Measurements from ENCODE around the gene GPLD1. TPM values are rescaled to one million over a fixed set of nuclear protein-coding genes. Genes with fewer than 3 reads are reported as not detected.

GPLD1 gene
- total and polyA plus RNA-seq, 9 of the 15 experiments (the other 6 are each of a cell fraction or from before 2014, with no cell fraction given): 0.11 to 1.3 (median 0.82) TPM

DNA sequence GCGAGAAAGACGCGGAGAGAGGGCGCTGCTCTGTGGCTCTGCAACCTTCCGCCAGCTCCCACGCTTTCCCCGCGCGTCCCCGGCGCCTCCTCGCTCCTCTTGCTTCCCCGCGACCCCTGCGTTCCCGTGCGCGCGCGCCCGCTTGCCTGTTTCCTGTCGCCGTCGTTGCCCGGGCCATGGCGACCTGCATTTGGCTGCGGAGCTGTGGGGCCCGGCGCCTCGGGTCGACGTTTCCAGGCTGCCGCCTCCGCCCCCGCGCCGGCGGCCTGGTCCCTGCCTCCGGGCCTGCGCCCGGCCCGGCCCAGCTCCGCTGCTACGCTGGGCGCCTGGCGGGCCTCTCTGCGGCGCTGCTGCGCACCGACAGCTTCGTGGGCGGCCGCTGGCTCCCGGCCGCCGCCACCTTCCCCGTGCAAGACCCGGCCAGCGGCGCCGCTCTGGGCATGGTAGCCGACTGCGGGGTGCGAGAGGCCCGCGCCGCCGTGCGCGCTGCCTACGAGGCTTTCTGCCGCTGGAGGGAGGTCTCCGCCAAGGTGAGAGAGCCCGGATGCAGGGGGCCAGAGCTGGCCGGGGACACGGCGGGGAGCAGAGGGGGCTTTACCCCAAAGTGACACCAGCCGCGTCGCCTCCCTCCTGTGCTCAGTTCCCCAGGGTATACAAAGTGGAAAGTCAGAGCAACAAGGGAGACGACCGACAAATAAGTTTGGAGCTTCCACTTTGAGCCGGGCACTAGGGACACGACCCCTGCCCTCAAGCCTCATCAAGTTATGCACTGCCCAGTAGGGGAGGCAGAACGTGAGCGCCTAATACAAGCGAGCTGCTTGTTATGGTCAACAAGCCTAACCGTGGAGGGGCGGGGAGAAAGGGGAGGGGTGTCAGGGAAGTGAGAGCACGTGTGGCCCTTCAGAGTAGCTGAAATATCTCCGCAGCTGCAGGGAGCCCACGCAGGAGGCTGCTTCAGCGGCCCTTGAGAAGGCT lies 5.7 kb upstream of the GPLD1 start, which contains the start of gene ALDH5A1 (continued):
- TF ChIP-seq ETV6 (IDR thresholded peaks at IDR 0.05; ENCODE audit: borderline replicate concordance in 1 of 2, low read depth in 2 of 2, low read length in 1 of 2): peak; percentile 43 to 50; a peak in 2 of 4 replicates
- TF ChIP-seq ETV6 (CRISPR knock-in tag; IDR thresholded peaks at IDR 0.05; ENCODE audit: borderline replicate concordance): no peak
- TF ChIP-seq, protein P1, sequence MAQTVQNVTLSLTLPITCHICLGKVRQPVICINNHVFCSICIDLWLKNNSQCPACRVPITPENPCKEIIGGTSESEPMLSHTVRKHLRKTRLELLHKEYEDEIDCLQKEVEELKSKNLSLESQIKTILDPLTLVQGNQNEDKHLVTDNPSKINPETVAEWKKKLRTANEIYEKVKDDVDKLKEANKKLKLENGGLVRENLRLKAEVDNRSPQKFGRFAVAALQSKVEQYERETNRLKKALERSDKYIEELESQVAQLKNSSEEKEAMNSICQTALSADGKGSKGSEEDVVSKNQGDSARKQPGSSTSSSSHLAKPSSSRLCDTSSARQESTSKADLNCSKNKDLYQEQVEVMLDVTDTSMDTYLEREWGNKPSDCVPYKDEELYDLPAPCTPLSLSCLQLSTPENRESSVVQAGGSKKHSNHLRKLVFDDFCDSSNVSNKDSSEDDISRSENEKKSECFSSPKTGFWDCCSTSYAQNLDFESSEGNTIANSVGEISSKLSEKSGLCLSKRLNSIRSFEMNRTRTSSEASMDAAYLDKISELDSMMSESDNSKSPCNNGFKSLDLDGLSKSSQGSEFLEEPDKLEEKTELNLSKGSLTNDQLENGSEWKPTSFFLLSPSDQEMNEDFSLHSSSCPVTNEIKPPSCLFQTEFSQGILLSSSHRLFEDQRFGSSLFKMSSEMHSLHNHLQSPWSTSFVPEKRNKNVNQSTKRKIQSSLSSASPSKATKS (CRISPR knock-in tag; IDR thresholded peaks at IDR 0.05): no peak
- TF ChIP-seq, protein P2, sequence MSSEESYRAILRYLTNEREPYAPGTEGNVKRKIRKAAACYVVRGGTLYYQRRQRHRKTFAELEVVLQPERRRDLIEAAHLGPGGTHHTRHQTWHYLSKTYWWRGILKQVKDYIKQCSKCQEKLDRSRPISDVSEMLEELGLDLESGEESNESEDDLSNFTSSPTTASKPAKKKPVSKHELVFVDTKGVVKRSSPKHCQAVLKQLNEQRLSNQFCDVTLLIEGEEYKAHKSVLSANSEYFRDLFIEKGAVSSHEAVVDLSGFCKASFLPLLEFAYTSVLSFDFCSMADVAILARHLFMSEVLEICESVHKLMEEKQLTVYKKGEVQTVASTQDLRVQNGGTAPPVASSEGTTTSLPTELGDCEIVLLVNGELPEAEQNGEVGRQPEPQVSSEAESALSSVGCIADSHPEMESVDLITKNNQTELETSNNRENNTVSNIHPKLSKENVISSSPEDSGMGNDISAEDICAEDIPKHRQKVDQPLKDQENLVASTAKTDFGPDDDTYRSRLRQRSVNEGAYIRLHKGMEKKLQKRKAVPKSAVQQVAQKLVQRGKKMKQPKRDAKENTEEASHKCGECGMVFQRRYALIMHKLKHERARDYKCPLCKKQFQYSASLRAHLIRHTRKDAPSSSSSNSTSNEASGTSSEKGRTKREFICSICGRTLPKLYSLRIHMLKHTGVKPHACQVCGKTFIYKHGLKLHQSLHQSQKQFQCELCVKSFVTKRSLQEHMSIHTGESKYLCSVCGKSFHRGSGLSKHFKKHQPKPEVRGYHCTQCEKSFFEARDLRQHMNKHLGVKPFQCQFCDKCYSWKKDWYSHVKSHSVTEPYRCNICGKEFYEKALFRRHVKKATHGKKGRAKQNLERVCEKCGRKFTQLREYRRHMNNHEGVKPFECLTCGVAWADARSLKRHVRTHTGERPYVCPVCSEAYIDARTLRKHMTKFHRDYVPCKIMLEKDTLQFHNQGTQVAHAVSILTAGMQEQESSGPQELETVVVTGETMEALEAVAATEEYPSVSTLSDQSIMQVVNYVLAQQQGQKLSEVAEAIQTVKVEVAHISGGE (CRISPR knock-in tag; IDR thresholded peaks at IDR 0.05): peak in 1 of 3 experiments; percentile 58; a peak in 2 of 6 replicates
- TF ChIP-seq HCFC1 (IDR thresholded peaks at IDR 0.05; ENCODE audit: low read depth, low read length): 0 out of 2 replicates have a peak, but pooled peaks have one; percentile 37
- TF ChIP-seq HDAC1 (IDR thresholded peaks at IDR 0.05): peak in 1 of 2 experiments; percentile 40; a peak in 1 of 4 replicates
- TF ChIP-seq ZNF239 (CRISPR knock-in tag; IDR thresholded peaks at IDR 0.05): no peak
- no peak for TF ChIP-seq ZBTB43 (CRISPR knock-in tag; IDR thresholded peaks at IDR 0.05)
- TF ChIP-seq TCF3 (CRISPR knock-in tag; IDR thresholded peaks at IDR 0.05): no peak
- no peak for TF ChIP-seq NELFE (IDR thresholded peaks at IDR 0.05; ENCODE audit: insufficient read depth, insufficient read length)
- TF ChIP-seq POLR2A (conservative IDR thresholded peaks at IDR 0.05): peak; percentile 54; the same call in 1 of the 2 replicates
- peak; percentile 60; the same call in 1 of the 2 replicates for TF ChIP-seq ZNF592 (IDR thresholded peaks at IDR 0.05)
- TF ChIP-seq ZNF316 (IDR thresholded peaks at IDR 0.05): peak; percentile 30
- no peak for TF ChIP-seq PCBP2 (IDR thresholded peaks at IDR 0.05; ENCODE audit: low read depth, low read length, poor library complexity, severe bottlenecking)
